Activated T-helper 1 cell treated with anti-CD3 and anti-CD28 coated beads, Interleukin-12 subunit alpha, Interleukin-12 subunit beta, Interleukin-2, Interleukin-4 antibody, amounts not matched to agents 30 ng/mL and 10 ng/mL and 1 ng/mL, durations not matched to agents 14 hours and 24 hours and 36 hours (primary cell): ENCODE measurements around the gene ABCC4. TPM values are rescaled to one million over a fixed set of nuclear protein-coding genes. Genes with fewer than 3 reads are reported as not detected.

Source experiments
- DNase-seq: peaks from one replicate; pipeline ENCODE4 v3.0.0; 2021; ENCODE audit warnings: low spot score
- H3K27ac Mint-ChIP-seq: one replicate; pipeline ENCODE4 v1.8.0; 2021; ENCODE audit warnings: mild to moderate bottlenecking, mixed read lengths
- H3K27me3 Mint-ChIP-seq: one replicate; pipeline ENCODE4 v1.8.0; 2022; ENCODE audit warnings: mild to moderate bottlenecking, moderate library complexity, mixed read lengths; ENCODE audit not compliant: insufficient read depth
- H3K36me3 Mint-ChIP-seq: one replicate; pipeline ENCODE4 v1.8.0; 2021; ENCODE audit warnings: low read depth, mixed read lengths
- H3K4me1 Mint-ChIP-seq: one replicate; pipeline ENCODE4 v1.8.0; 2021; ENCODE audit warnings: low read depth, mixed read lengths
- H3K4me3 Mint-ChIP-seq: one replicate; pipeline ENCODE4 v1.8.0; 2021; ENCODE audit warnings: mild to moderate bottlenecking, moderate library complexity, mixed read lengths
- H3K9me3 Mint-ChIP-seq: one replicate; pipeline ENCODE4 v1.8.0; 2021; ENCODE audit warnings: mixed read lengths
- intact Hi-C: fragments of 100-400 bp; cut with micrococcal nuclease; formaldehyde crosslinking; loops from one replicate; pipeline ENCODE4 v1.15.1; 2024
- total RNA-seq: library from RNA; stranded (reverse); gene quantifications from 2 replicates; pipeline ENCODE4 v1.2.3, GENCODE V29; 2022

Gene ABCC4
- total RNA-seq, 1 donor from 2014 or later: 16.4 TPM

DNA sequence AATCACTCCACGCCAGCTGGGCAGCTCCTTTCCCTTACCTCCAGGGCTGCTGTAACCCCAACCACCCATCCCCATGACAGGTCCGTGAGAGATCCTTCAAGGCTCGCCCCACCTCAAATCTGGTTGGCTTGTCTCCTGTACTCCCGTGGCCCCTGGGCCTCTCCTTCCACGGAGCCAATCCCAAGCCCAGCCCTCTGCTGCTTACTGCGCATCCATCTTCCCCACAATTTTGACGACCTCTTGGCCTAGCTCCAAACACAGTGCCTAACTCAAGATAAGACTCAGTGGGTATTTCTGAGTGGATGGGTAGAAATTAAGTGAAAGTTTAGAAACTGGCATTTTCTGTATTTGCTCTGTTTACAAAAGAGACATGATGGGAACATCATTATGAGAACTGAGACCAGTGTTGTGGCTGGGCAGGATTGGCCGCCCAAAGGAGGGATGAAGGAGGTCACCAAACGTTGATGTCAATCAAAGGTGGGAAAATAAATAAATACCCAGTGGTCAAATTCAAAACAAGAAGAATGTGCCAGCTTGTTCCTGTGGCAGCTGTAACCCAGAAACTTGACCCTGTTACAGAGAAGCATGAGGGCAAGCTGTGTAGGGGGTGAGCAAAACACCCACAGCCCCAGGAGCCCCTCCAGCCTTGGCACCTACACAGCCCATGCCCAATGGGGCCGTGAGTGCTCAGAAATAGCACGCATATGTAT lies 162.2 kb downstream of the ABCC4 start:
- DNase-seq: no peak
- Mint-ChIP-seq H3K27me3 (no peaks in the 10 kb centered on the region), H3K36me3 (peaks cover 8% of the 10 kb centered on the region), H3K9me3 (no peaks in the 10 kb centered on the region), H3K4me3 (no peak overlapping the region), H3K4me1 (no peaks in the 10 kb centered on the region), H3K27ac (no peak overlapping the region)
- intact Hi-C loops: no loop called here

DNA sequence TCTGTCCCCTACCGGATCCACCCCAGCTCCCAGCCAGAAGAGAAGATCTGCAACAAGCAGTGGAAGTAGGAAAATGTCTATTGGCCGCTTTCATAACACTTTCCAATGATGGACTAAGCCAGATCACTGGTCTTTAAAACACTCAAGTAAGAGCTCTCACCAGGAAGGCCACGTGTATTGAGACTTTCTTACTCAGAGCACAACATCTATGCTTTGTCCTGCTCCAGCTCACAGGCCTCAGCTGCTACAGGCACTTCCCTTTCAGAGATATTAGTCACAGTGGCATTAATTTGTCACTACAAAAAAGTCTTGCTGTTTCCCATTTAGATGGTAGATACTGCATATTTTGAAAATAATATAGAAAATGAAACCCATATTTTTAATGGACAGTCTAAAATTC lies 164.2 kb downstream of the ABCC4 start:
- no peak for DNase-seq
- Mint-ChIP-seq H3K27me3 (no peaks in the 10 kb centered on the region), H3K9me3 (no peaks in the 10 kb centered on the region), H3K36me3 (peaks cover 6% of the 10 kb centered on the region), H3K4me3 (no peak overlapping the region), H3K27ac (no peak overlapping the region), H3K4me1 (no peaks in the 10 kb centered on the region)
- intact Hi-C loops: no loop called here

DNA sequence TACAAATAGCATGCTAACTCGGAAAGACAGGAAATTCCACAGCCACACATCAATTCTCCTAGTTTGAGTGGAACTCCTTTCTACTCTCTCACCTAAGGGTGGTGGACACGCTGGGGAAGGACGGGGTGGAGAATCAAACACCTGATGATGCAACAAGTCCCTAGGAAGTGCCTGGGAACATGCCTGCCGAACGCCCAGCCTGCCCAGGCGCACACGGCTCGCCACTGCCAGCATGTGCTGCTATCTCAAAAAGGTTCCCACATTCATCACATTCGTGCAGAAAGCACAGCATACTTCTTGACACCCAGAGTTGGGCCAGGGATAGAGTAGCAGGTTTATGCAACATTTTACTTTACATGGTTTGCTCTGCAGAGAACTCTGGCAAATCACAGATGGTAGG lies 164.6 kb downstream of the ABCC4 start:
- Mint-ChIP-seq H3K4me3 (no peak overlapping the region), H3K27me3 (no peaks in the 10 kb centered on the region), H3K36me3 (peaks cover 6% of the 10 kb centered on the region), H3K27ac (no peak overlapping the region), H3K9me3 (no peaks in the 10 kb centered on the region), H3K4me1 (no peaks in the 10 kb centered on the region)
- intact Hi-C loops: no loop called here
- DNase-seq: no peak

DNA sequence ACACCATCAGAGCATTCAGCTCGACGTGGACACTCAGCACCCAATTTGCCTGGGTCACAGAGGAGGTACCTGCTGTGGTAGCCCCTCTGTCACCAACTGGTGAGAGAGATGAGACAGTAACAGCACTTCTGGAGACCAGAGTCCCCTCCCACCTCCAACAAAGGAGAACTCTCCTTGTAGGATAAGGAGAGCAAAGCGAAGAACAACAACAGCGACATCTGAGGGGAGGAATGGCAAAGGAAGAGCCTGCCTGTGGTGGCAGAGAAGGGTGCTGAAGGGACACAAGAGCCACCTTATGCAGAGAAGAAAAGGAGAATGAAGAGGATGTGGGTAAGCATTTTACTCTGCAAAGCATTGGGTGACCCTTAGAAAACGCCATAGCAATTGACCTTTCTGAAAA lies 167.8 kb downstream of the ABCC4 start:
- no peaks in the 10 kb centered on the region for H3K27me3 Mint-ChIP-seq
- no peak for DNase-seq
- H3K27ac Mint-ChIP-seq: no peak overlapping the region

DNA sequence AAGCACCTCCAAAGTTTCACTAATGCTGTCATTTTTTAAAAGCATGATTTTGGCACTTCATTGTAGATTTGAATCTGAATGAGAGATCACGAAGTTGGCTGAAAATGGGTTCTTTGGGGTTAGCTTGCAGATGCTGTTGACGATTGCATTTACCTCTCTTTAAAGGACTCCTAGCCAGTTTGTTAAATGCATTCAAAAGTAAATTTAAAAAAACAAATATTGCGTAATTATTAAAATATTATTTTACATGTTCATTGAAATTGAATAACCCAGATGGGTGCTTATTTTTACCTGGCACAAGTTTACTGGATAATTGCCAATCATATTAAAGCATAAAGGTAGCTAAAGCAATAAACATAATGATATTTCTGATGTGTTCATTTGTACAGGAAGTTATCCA lies 172.2 kb downstream of the ABCC4 start:
- DNase-seq: no peak
- no peak overlapping the region for H3K4me3 Mint-ChIP-seq
- no peaks in the 10 kb centered on the region for H3K9me3 Mint-ChIP-seq
- no peaks in the 10 kb centered on the region for H3K27me3 Mint-ChIP-seq
- intact Hi-C loops: no loop called here
- H3K36me3 Mint-ChIP-seq: peaks cover 3% of the 10 kb centered on the region
- H3K4me1 Mint-ChIP-seq: no peaks in the 10 kb centered on the region
- no peak overlapping the region for H3K27ac Mint-ChIP-seq

More for the DNA sequence above, 167.8 kb downstream of the ABCC4 start:
- no peaks in the 10 kb centered on the region for H3K4me1 Mint-ChIP-seq
- no peaks in the 10 kb centered on the region for H3K36me3 Mint-ChIP-seq
- no peaks in the 10 kb centered on the region for H3K9me3 Mint-ChIP-seq
- no peak overlapping the region for H3K4me3 Mint-ChIP-seq
- intact Hi-C loops: no loop called here

DNA sequence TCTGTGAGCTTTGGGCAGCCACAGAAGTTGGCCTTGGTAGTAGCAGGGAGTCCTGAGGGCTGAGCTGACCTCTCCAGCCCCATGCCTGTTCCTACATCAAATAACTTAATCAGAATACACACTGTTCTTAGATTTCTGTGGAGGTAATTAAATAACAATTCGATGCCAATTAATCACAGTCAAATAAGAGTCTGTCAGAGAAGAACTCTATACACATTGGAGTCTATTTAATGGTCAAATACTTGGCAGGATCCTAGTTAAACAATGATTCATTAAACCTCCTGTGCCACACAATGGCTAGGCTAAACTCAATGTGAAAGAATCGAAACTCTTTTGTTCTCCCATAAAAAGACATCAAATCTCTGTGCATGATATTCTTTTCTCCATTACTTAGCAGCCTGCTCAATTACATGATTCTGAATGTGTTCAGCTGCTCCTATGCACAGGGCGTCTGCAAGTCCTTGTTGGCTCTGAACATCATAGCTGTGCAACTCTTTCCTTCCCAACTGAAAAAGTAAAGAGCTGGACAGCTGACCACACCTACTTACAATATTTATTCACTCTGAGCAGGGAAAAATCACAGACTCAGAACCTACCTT lies 173.1 kb downstream of the ABCC4 start:
- DNase-seq: no peak

DNA sequence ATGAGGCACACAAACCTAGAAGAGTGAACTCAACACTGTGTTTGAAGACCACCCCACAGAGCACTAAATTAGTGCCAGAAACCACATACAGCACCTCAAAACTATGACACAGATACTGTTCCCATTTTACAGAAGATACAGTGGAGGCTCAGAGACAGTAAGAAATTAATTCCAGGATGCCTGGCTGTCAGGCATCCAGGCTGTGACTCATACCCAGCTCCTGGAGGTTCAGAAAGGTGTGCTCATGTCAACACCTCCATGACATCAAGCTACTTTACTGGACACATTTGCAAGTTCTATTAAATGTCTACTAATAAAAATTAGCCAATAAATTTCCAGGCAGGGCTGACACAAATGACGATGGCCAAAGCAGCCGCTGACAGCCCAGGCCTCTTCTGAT lies 176.3 kb downstream of the ABCC4 start:
- H3K27ac Mint-ChIP-seq: no peak overlapping the region
- DNase-seq: no peak
- intact Hi-C loops: no loop called here
- H3K4me1 Mint-ChIP-seq: peaks cover 8% of the 10 kb centered on the region
- H3K36me3 Mint-ChIP-seq: peaks cover 6% of the 10 kb centered on the region
- no peaks in the 10 kb centered on the region for H3K9me3 Mint-ChIP-seq
- no peak overlapping the region for H3K4me3 Mint-ChIP-seq
- no peaks in the 10 kb centered on the region for H3K27me3 Mint-ChIP-seq

More for the DNA sequence above, 173.1 kb downstream of the ABCC4 start:
- Mint-ChIP-seq H3K9me3 (no peaks in the 10 kb centered on the region), H3K36me3 (peaks cover 6% of the 10 kb centered on the region), H3K4me1 (no peaks in the 10 kb centered on the region), H3K27ac (no peak overlapping the region), H3K4me3 (no peak overlapping the region), H3K27me3 (no peaks in the 10 kb centered on the region)
- intact Hi-C loops: no loop called here

DNA sequence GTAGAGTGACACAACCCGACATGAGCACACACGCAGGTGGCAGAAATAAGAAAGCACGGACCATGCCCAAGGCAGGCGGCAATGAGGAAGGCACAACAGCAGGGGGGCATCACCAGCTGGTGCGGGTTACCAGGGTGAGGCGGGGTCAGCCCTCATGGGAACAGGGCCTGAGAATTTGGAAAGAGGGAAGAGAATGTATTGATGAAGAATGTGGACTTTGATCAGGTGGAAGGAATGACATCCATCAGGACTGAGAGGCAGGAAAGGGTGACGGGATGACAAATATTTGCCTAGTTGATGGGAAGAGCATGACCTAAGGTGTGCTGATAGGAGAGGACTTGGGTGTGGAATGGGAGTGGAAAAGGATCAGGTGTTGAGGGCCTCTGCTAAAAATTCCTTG lies 177.5 kb downstream of the ABCC4 start:
- intact Hi-C loops: no loop called here
- Mint-ChIP-seq H3K4me3 (no peak overlapping the region), H3K4me1 (peaks cover 8% of the 10 kb centered on the region), H3K27me3 (no peaks in the 10 kb centered on the region), H3K36me3 (peaks cover 6% of the 10 kb centered on the region), H3K9me3 (no peaks in the 10 kb centered on the region), H3K27ac (no peak overlapping the region)
- DNase-seq: no peak

DNA sequence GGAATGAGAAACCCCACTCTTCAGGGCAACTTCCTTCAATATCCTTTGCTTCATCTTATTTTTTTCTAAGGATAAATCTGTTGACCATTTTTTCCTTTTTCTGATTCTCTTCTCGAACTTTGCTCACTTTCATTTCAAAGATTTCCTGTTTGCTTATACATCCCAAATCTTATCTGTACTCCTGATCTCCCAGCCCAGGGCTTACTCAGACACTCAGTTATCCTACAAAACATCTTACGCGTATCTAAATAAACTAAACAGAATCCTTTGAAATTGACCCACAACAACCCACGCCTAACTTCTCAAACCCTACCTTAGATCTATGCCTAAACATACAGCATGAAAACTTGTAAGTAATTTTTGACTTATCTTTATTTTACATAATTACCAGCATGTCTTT lies 179.2 kb downstream of the ABCC4 start:
- Mint-ChIP-seq H3K4me3 (no peak overlapping the region), H3K27me3 (no peaks in the 10 kb centered on the region), H3K9me3 (no peaks in the 10 kb centered on the region), H3K4me1 (peaks cover 8% of the 10 kb centered on the region), H3K36me3 (peaks cover 3% of the 10 kb centered on the region), H3K27ac (peak overlapping the region; percentile 11)
- intact Hi-C loops: no loop called here
- DNase-seq: no peak

DNA sequence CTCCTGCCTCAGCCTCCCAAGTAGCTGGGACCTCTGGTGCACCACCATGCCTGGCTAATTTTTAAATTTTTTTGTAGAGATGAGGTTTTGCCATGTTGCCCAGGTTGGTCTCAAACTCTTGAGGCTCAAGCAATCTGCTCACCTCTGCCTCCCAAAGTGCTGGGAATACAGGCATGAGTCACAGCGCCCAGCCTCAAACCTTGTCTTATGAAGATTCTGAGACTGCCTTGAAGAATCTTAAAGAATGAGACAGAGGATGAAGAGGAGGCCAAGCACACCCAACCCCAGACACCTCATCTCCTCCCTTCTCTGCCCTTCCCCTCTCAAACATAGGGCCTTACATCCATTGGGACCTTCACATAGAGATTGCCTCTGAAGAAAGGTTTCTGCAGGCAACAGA lies 179.7 kb downstream of the ABCC4 start:
- Mint-ChIP-seq H3K4me1 (peaks cover 8% of the 10 kb centered on the region), H3K4me3 (no peak overlapping the region), H3K36me3 (peaks cover 3% of the 10 kb centered on the region), H3K9me3 (no peaks in the 10 kb centered on the region), H3K27me3 (no peaks in the 10 kb centered on the region), H3K27ac (no peak overlapping the region)
- intact Hi-C loops: no loop called here
- DNase-seq: no peak

DNA sequence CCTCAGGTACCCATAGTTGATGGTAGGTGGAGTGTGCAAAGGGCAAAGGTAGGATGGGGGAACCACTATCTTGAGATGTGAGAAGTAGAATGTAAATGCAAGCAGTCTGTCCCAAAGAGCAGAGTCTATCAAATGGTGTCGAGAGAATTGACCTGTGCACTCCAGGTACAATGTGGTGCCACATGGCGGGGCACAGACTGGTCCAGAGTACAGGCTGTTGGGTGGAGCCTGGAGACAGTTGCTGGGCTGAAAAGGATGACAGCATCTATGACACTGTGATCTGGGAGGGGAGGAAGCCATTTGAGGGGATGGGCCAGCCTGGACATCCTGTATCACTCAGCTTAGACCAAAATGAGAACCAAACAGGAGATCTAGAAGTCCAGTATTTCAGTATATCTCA lies 180.6 kb downstream of the ABCC4 start:
- H3K36me3 Mint-ChIP-seq: peaks cover 3% of the 10 kb centered on the region
- no peak for DNase-seq
- H3K4me3 Mint-ChIP-seq: no peak overlapping the region
- peaks cover 8% of the 10 kb centered on the region for H3K4me1 Mint-ChIP-seq
- intact Hi-C loops: no loop called here
- no peaks in the 10 kb centered on the region for H3K9me3 Mint-ChIP-seq
- no peak overlapping the region for H3K27ac Mint-ChIP-seq
- no peaks in the 10 kb centered on the region for H3K27me3 Mint-ChIP-seq

DNA sequence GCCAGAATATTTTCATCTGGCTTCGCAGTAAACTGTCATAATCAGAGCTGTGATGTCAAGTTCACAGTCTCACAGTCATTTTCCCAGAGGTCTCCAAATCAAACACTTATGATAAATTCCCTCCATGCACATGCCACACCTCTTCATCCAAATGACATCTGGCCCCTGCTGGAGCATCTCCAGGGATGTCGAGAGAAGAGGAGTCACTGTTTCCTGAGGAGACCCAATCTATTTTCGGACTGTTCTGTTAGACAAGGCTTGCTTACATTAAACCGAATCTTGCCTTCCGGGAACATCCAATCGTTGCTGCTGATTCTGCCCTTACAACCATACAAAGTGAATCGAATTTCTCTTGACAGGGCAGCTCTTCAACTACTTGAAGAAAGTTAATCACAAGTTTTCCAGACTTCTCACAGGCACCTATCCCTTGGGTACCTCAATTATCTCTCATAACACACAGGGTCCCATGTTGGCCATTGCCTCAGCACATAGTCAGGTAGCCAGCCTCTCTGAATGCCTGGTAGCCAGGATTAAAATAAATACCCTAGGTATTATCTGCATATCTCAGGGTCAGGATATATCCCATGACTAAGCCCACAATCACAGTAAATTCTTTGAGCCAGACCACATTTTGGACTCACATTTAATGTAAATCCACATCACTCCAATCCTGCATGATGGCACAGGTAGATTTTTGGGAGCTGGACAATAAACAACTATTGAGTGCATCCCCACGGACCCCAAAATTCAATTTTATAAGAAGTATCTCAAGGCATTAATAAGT lies 182.5 kb downstream of the ABCC4 start:
- H3K27me3 Mint-ChIP-seq: no peaks in the 10 kb centered on the region
- no peak for DNase-seq
- intact Hi-C loops: no loop called here
- peaks cover 2% of the 10 kb centered on the region for H3K36me3 Mint-ChIP-seq
- peaks cover 8% of the 10 kb centered on the region for H3K4me1 Mint-ChIP-seq
- H3K4me3 Mint-ChIP-seq: no peak overlapping the region
- H3K9me3 Mint-ChIP-seq: no peaks in the 10 kb centered on the region
- H3K27ac Mint-ChIP-seq: no peak overlapping the region

DNA sequence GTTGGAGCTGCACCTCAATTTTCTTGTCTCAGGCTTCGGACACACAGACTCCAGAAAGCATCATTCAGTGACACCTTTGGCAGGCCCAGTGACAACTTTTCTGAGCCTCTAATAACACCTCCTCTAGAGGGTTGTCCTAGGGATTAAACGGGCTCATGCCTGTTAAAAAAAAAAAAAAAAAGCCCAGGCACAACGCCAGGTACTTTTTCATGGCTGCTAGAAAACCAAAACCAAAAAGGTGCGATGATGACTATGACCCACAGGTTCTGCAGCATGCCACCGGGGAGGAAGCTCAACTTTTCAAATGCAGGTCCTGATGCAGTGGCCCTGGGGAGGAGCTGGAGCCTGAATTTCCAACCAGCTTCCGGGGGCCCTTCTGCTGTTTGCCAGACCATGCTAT lies 184.2 kb downstream of the ABCC4 start:
- Mint-ChIP-seq H3K4me1 (peaks cover 6% of the 10 kb centered on the region), H3K9me3 (no peaks in the 10 kb centered on the region), H3K27ac (no peak overlapping the region), H3K36me3 (no peaks in the 10 kb centered on the region), H3K4me3 (no peak overlapping the region), H3K27me3 (no peaks in the 10 kb centered on the region)
- intact Hi-C loops: no loop called here
- no peak for DNase-seq
